ENCODE data around the gene CAV1.
"Not testable (repeated sequence)": the region's sequence is repeated elsewhere in the genome, so short reads cannot be mapped to it uniquely, and the experiment has no call there.

CAV1 gene

GRCh38 chr7:116524609-116525297 lies at the start of gene CAV1:
Gene CAV1, plus strand, starts transcription at chr7:116525036. Its CDS starts 27 bp downstream, at chr7:116525063.
- peaks cover 20% of the 10 kb centered on the region for H3K4me1 ChIP-seq

GRCh38 chr7:116477625-116478024 lies 47.2 kb upstream of the CAV1 start:
- Histone ChIP-seq H4K20me1 (no peaks in the 10 kb centered on the region), H3K4me1 (no peaks in the 10 kb centered on the region), H3K27ac (no peak overlapping the region), H3K4me3 (no peak overlapping the region), H3K9me3 (0 out of 2 replicates have a peak, but pooled peaks cover 6% of the 10 kb centered on the region), H3K36me3 (no peaks in the 10 kb centered on the region), H3K4me2 (no peak overlapping the region), H3K9ac (no peak overlapping the region), H3K27me3 (no peaks in the 10 kb centered on the region)
- TF ChIP-seq Cebpa-rat (IDR thresholded peaks at IDR 0.05) = no peak

More at GRCh38 chr7:116524609-116525297, at the start of gene CAV1:
- H3K27ac ChIP-seq = no peak within 1 kb of the TSS
- H4K20me1 ChIP-seq = peaks cover 7% of the 10 kb centered on the region
- H3K9ac ChIP-seq = peak within 1 kb of the TSS; percentile 13; the same call in 1 of the 2 replicates
- peak within 1 kb of the TSS; percentile 67 for H3K4me3 ChIP-seq
- H3K9me3 ChIP-seq = no peaks in the 10 kb centered on the region
- peak within 1 kb of the TSS; percentile 96 for H3K4me2 ChIP-seq
- H3K27me3 ChIP-seq = peaks cover 47% of the 10 kb centered on the region
- TF ChIP-seq Cebpa-rat (IDR thresholded peaks at IDR 0.05) = no peak
- no peaks in the 10 kb centered on the region for H3K36me3 ChIP-seq

- H3K9ac ChIP-seq = no peak overlapping the region
- no peaks in the 10 kb centered on the region for H3K27me3 ChIP-seq
- no peak for TF ChIP-seq Cebpa-rat (IDR thresholded peaks at IDR 0.05)
- H3K4me2 ChIP-seq = no peak overlapping the region
- no peak overlapping the region for H3K27ac ChIP-seq
- H3K9me3 ChIP-seq = 0 out of 2 replicates have a peak, but pooled peaks cover 6% of the 10 kb centered on the region
- H3K4me3 ChIP-seq = no peak overlapping the region
- H4K20me1 ChIP-seq = no peaks in the 10 kb centered on the region
- no peaks in the 10 kb centered on the region for H3K4me1 ChIP-seq
- H3K36me3 ChIP-seq = no peaks in the 10 kb centered on the region
These were observed 46.0 kb upstream of the CAV1 start for GRCh38 chr7:116478834-116479233.

GRCh38 chr7:116483271-116483942 lies 41.4 kb upstream of the CAV1 start:
- no peaks in the 10 kb centered on the region for H3K4me1 ChIP-seq
- H3K27me3 ChIP-seq = no peaks in the 10 kb centered on the region
- H3K27ac ChIP-seq = no peak overlapping the region
- H3K4me3 ChIP-seq = no peak overlapping the region
- H3K9ac ChIP-seq = no peak overlapping the region
- no peak for TF ChIP-seq Cebpa-rat (IDR thresholded peaks at IDR 0.05)
- no peaks in the 10 kb centered on the region for H4K20me1 ChIP-seq
- H3K36me3 ChIP-seq = no peaks in the 10 kb centered on the region
- no peak overlapping the region for H3K4me2 ChIP-seq
- no peaks in the 10 kb centered on the region for H3K9me3 ChIP-seq

- H3K27ac ChIP-seq, H3K9ac ChIP-seq, H3K4me3 ChIP-seq, H3K36me3 ChIP-seq, H3K4me1 ChIP-seq, H4K20me1 ChIP-seq, H3K9me3 ChIP-seq, H3K4me2 ChIP-seq, H3K27me3 ChIP-seq: not testable (repeated sequence)
These were observed 40.4 kb upstream of the CAV1 start for GRCh38 chr7:116484389-116484788.

GRCh38 chr7:116487907-116488521 lies 36.8 kb upstream of the CAV1 start:
- Histone ChIP-seq H3K9ac (no peak overlapping the region), H3K4me2 (no peak overlapping the region), H3K27me3 (no peaks in the 10 kb centered on the region), H3K4me3 (no peak overlapping the region), H3K4me1 (no peaks in the 10 kb centered on the region), H3K36me3 (no peaks in the 10 kb centered on the region), H4K20me1 (no peaks in the 10 kb centered on the region), H3K27ac (no peak overlapping the region), H3K9me3 (no peaks in the 10 kb centered on the region)
- TF ChIP-seq Cebpa-rat (IDR thresholded peaks at IDR 0.05) = no peak; the same call in 1 of the 2 replicates

- TF ChIP-seq Cebpa-rat (IDR thresholded peaks at IDR 0.05) = no peak
- no peaks in the 10 kb centered on the region for H3K4me1 ChIP-seq
- H3K4me3 ChIP-seq = no peak overlapping the region
- H4K20me1 ChIP-seq = no peaks in the 10 kb centered on the region
- H3K4me2 ChIP-seq = no peak overlapping the region
- no peaks in the 10 kb centered on the region for H3K36me3 ChIP-seq
- no peak overlapping the region for H3K27ac ChIP-seq
- no peak overlapping the region for H3K9ac ChIP-seq
- H3K27me3 ChIP-seq = no peaks in the 10 kb centered on the region
- no peaks in the 10 kb centered on the region for H3K9me3 ChIP-seq
These were observed 34.5 kb upstream of the CAV1 start for GRCh38 chr7:116490351-116490750.

- Histone ChIP-seq H3K4me3 (no peak overlapping the region), H3K9me3 (no peaks in the 10 kb centered on the region), H3K36me3 (no peaks in the 10 kb centered on the region), H4K20me1 (no peaks in the 10 kb centered on the region), H3K4me2 (no peak overlapping the region), H3K9ac (no peak overlapping the region), H3K27ac (no peak overlapping the region), H3K27me3 (no peaks in the 10 kb centered on the region), H3K4me1 (no peaks in the 10 kb centered on the region)
- no peak for TF ChIP-seq Cebpa-rat (IDR thresholded peaks at IDR 0.05)
These were observed 32.8 kb upstream of the CAV1 start for GRCh38 chr7:116491887-116492653.

GRCh38 chr7:116492654-116493109 lies 32.2 kb upstream of the CAV1 start:
- no peaks in the 10 kb centered on the region for H3K36me3 ChIP-seq

More at GRCh38 chr7:116492654-116493109, 32.2 kb upstream of the CAV1 start:
- H3K4me1 ChIP-seq = no peaks in the 10 kb centered on the region
- no peaks in the 10 kb centered on the region for H4K20me1 ChIP-seq
- no peaks in the 10 kb centered on the region for H3K27me3 ChIP-seq
- no peaks in the 10 kb centered on the region for H3K9me3 ChIP-seq
- TF ChIP-seq Cebpa-rat (IDR thresholded peaks at IDR 0.05) = no peak
- H3K9ac ChIP-seq = no peak overlapping the region
- no peak overlapping the region for H3K4me3 ChIP-seq
- H3K4me2 ChIP-seq = no peak overlapping the region
- H3K27ac ChIP-seq = no peak overlapping the region
